HepG2 (cell line): ENCODE measurements around the gene PALS1. TPM values are rescaled to one million over a fixed set of nuclear protein-coding genes. Genes with fewer than 3 reads are reported as not detected.

Experiments used
- ATAC-seq: fragments of 200-7000 bp; cut with Tn5 transposase; 3 replicates; pipeline ENCODE4 v1.9.1; 2020; ENCODE audit warnings: mild to moderate bottlenecking, moderate library complexity
- BruUV-seq: library from RNA; stranded (reverse); fragments of 400-500 nt; replicated peaks from 2 replicates; lab custom pipeline; 2021; lab: Mats Ljungman, UMichigan
- CTCF ChIA-PET: fragments of 300-600 bp; formaldehyde crosslinking; extraction: SDS; loops from one replicate; lab custom pipeline; 2021; ENCODE audit warnings: low total read pairs, inconsistent platforms, low intra/inter-chr PET ratio; lab: Yijun Ruan, JAX
- POLR2A ChIA-PET: fragments of 350-600 bp; sonication (Branson Sonifier 250); formaldehyde crosslinking; loops from one replicate; lab custom pipeline; 2020; ENCODE audit warnings: antibody characterized with exemption, inconsistent platforms; lab: Yijun Ruan, JAX
- DNase-seq: peaks from one replicate; pipeline ENCODE4 v3.0.0-alpha.2; 2015; ENCODE audit warnings: low spot score
- FAIRE-seq: peaks from 3 replicates; lab custom pipeline; 2011; peaks lifted over from hg19 to GRCh38; lab: Jason Lieb, UNC
- H2AFZ ChIP-seq: one replicate; pipeline ENCODE4 v1.6.1; 2011; ENCODE audit warnings: low read length, inconsistent platforms
- H3K27ac ChIP-seq: fragments of 300-600 bp; 3 replicates; pipeline ENCODE4 v1.8.0; 2011; ENCODE audit warnings: mixed run types, mild to moderate bottlenecking, mixed read lengths, low read length, inconsistent platforms; ENCODE audit not compliant: insufficient read depth; ENCODE audit errors: extremely low read length
- H3K27me3 ChIP-seq, 2 experiments: fragments of 200-600 bp in 1 of 2; 2 replicates in 1 of 2; 3 replicates in 1 of 2; pipeline versions ENCODE4 v1.6.0 to v1.8.0; 2011; ENCODE audit warnings: low read length in 2 of 2, mild to moderate bottlenecking in 2 of 2, moderate library complexity in 2 of 2, inconsistent platforms in 1 of 2; ENCODE audit not compliant: insufficient read depth in 2 of 2, control insufficient read depth in 1 of 2
- H3K36me3 ChIP-seq, 2 experiments: fragments of 200-600 bp in 1 of 2; replicated peaks in 1 of 2; 2 replicates in 1 of 2; 3 replicates in 1 of 2; pipeline versions ENCODE4 v1.5.1 to v1.8.0; 2011; ENCODE audit warnings: low read length in 2 of 2, inconsistent platforms in 1 of 2; ENCODE audit not compliant: insufficient read depth in 2 of 2, control insufficient read depth in 1 of 2
- H3K4me1 ChIP-seq: 2 replicates; pipeline ENCODE4 v1.5.1; 2012; ENCODE audit warnings: low read length, inconsistent platforms; ENCODE audit not compliant: insufficient read depth
- H3K4me2 ChIP-seq: 2 replicates; pipeline ENCODE4 v1.6.0; 2011; ENCODE audit warnings: low read depth, low read length, inconsistent platforms
- H3K4me3 ChIP-seq, 3 experiments: fragments of 200-600 bp in 1 of 3; sonication (generic), shearing (Covaris generic) in 1 of 3; replicated peaks in 1 of 3; 2 replicates each; pipeline ENCODE4 v1.5.1; 2011 to 2016; ENCODE audit warnings: low read length in 3 of 3, inconsistent platforms in 2 of 3, low read depth in 2 of 3, mild to moderate bottlenecking in 2 of 3, control low read depth in 1 of 3, mixed read lengths in 1 of 3; ENCODE audit not compliant: insufficient read depth in 1 of 3
- H3K79me2 ChIP-seq: one replicate; pipeline ENCODE4 v1.6.1; 2011; ENCODE audit warnings: low read length, inconsistent platforms; ENCODE audit not compliant: insufficient read depth
- H3K9ac ChIP-seq: 2 replicates; pipeline ENCODE4 v1.6.0; 2011; ENCODE audit warnings: mild to moderate bottlenecking, low read depth, low read length, inconsistent platforms; ENCODE audit not compliant: insufficient read depth
- H3K9me3 ChIP-seq: 2 replicates; pipeline ENCODE4 v1.5.1; 2012; ENCODE audit warnings: mild to moderate bottlenecking, low read length
- H4K20me1 ChIP-seq: 2 replicates; pipeline ENCODE4 v1.6.0; 2011; ENCODE audit warnings: inconsistent platforms, mild to moderate bottlenecking, low read length, moderate library complexity; ENCODE audit not compliant: insufficient read depth
- FIP1L1 ChIP-seq: fragments of 200-400 bp; formaldehyde crosslinking; IDR thresholded peaks from 2 replicates; pipeline ENCODE4 v1.6.1; 2018; ENCODE audit warnings: low read depth, mild to moderate bottlenecking, low read length, moderate library complexity, borderline replicate concordance; ENCODE audit not compliant: insufficient read depth
- NPAS2 ChIP-seq: sonication (generic); formaldehyde crosslinking; IDR thresholded peaks from 2 replicates; pipeline ENCODE4 v1.8.0; 2022; ENCODE audit warnings: mild to moderate bottlenecking, missing genetic modification reagents, borderline replicate concordance
- SALL2 ChIP-seq: sonication (generic); formaldehyde crosslinking; IDR thresholded peaks from 2 replicates; pipeline ENCODE4 v1.8.1; 2023; ENCODE audit warnings: mild to moderate bottlenecking, missing genetic modification reagents, inconsistent platforms
- SNAI1 ChIP-seq: sonication (generic); formaldehyde crosslinking; IDR thresholded peaks from 2 replicates; pipeline ENCODE4 v1.5.0; 2020; ENCODE audit warnings: mild to moderate bottlenecking, missing genetic modification reagents, borderline replicate concordance
- ZBTB34 ChIP-seq: sonication (generic); formaldehyde crosslinking; IDR thresholded peaks from 2 replicates; pipeline ENCODE4 v1.8.0; 2022; ENCODE audit warnings: mild to moderate bottlenecking, missing genetic modification reagents
- ZBTB8A ChIP-seq: sonication (generic); formaldehyde crosslinking; IDR thresholded peaks from 2 replicates; pipeline ENCODE4 v1.4.0; 2020; ENCODE audit warnings: mild to moderate bottlenecking, low read depth, missing genetic modification reagents, borderline replicate concordance
- ZSCAN22 ChIP-seq: sonication (generic); formaldehyde crosslinking; IDR thresholded peaks from 2 replicates; pipeline ENCODE4 v1.4.0; 2020; ENCODE audit warnings: mild to moderate bottlenecking, missing genetic modification reagents
- WGBS: methylation state at CpG from one replicate; pipeline ENCODE4 v1.1.6; 2017; ENCODE audit warnings: low lambda C conversion rate; 5-methylcytosine and 5-hydroxymethylcytosine counted together
- in situ Hi-C: cut with HindIII; loops from 2 replicates; pipeline ENCODE4 v1.10.0; 2017; ENCODE audit warnings: low pct_unique_long_range_greater_than_20kb; ENCODE audit not compliant: extremely low pct_ligation_motif_present
- intact Hi-C: fragments of 100-400 bp; cut with micrococcal nuclease; formaldehyde crosslinking; loops from one replicate; pipeline ENCODE4 v1.10.0; 2022; ENCODE audit not compliant: unreplicated experiment
- polyA plus RNA-seq, 8 experiments: library from polyadenylated mRNA; depleted of rRNA in 3 of 8; stranded (reverse) in 7 of 8; unstranded in 1 of 8; fragments of >200 nt; fragmentation: Illumina TruSeq in 4 of 8; extraction: Trizol in 4 of 8; gene quantifications; 2 replicates each; pipeline versions ENCODE4 v1.2.1 to v1.2.3, GENCODE V29; 2011 to 2016; ENCODE audit warnings: low read depth in 4 of 8, missing spikeins in 1 of 8, mixed read lengths in 1 of 8; ENCODE audit not compliant: insufficient read depth in 1 of 8
- total RNA-seq, 5 experiments: library from RNA; depleted of rRNA; stranded (reverse); fragments of >200 nt; fragmentation: Illumina TruSeq; extraction: Trizol; gene quantifications; 2 replicates each; pipeline ENCODE4 v1.2.3, GENCODE V29; 2016; ENCODE audit warnings: low read depth in 1 of 5

Gene PALS1
- total and polyA plus RNA-seq, 2 of the 13 experiments (the other 11 are each of a cell fraction or from before 2014, with no cell fraction given), result 8.8 to 20.0 TPM

- TF ChIP-seq SALL2, result no peak
Measured at GRCh38 chr14:67191768-67192290, 49.4 kb upstream of the PALS1 start (continued).

DNA sequence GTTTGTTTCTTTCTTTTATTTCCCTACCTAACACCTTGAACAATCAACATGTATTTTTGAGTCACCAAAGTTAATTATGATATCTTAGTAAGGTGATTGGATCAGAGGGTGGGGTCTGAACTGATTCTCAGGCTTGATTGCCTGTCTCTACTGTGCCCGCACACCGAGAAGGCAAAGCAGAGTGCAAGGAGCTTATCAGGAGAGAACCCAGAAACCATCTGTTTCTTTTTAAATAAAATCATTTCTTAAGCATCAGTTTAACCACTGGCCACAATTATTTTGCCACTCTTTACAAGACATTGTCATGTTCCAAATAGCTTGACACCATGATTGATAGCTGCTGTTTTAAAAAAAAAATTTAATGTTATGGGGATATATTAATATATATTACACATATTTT is 48.9 kb upstream of the PALS1 start:
- FAIRE-seq (no peak), DNase-seq (no peak), ATAC-seq (no peak)
- Histone ChIP-seq H2AFZ (no peak overlapping the region), H3K9ac (no peak overlapping the region), H3K27me3 (no peaks in the 10 kb centered on the region), H3K4me2 (no peak overlapping the region), H3K9me3 (no peaks in the 10 kb centered on the region), H4K20me1 (no peaks in the 10 kb centered on the region), H3K4me3 (no peak overlapping the region), H3K36me3 (no peaks in the 10 kb centered on the region), H3K4me1 (peaks cover 7% of the 10 kb centered on the region), H3K79me2 (no peaks in the 10 kb centered on the region), H3K27ac (no peak overlapping the region)
- ChIA-PET CTCF (no interaction called here), POLR2A (no interaction called here)
- BruUV-seq, result no TSS peak
- intact Hi-C loops, result no loop called here
- 83% methylated on average over 2 of the region's 2 CpGs for WGBS
- no peak for TF ChIP-seq ZBTB34 (CRISPR knock-in tag)
- TF ChIP-seq NPAS2 (CRISPR knock-in tag), result no peak
- no peak for TF ChIP-seq ZBTB8A (CRISPR knock-in tag)
- in situ Hi-C loops, result no loop called here

DNA sequence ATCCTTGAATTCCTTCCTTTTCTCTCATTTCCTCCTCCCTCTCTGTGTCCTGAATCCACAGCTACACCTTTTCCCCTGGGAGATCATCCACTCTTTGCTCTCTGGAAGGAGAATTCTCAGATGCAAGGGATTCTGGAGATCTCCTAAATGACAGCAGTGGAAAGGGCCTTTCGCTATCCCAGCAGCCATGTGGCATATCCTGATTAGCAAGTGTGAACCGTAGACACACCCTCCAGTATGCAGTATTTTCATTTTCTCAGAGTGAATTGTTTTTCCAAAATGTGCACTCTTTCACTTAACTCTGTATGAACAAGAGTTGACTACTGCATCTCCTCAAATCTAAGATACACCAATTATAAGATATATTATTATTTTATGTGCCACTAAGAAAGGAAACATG is 46.0 kb upstream of the PALS1 start:
- no peak overlapping the region for H2AFZ ChIP-seq
- H3K9ac ChIP-seq, result no peak overlapping the region
- WGBS, result 82% methylated on average over 2 of the region's 2 CpGs
- ChIA-PET POLR2A (no interaction called here), CTCF (no interaction called here)
- no peak for FAIRE-seq
- no TSS peak for BruUV-seq
- H3K4me1 ChIP-seq, result no peaks in the 10 kb centered on the region
- no peak for DNase-seq
- no peaks in the 10 kb centered on the region for H3K79me2 ChIP-seq
- H3K27me3 ChIP-seq, result no peaks in the 10 kb centered on the region
- ATAC-seq, result no peak
- H3K4me3 ChIP-seq, result no peak overlapping the region
- H3K4me2 ChIP-seq, result no peak overlapping the region
- H3K36me3 ChIP-seq, result no peaks in the 10 kb centered on the region
- no peaks in the 10 kb centered on the region for H4K20me1 ChIP-seq
- no peak overlapping the region for H3K27ac ChIP-seq
- in situ Hi-C loops (no loop called here), intact Hi-C loops (no loop called here)
- H3K9me3 ChIP-seq, result no peaks in the 10 kb centered on the region
- TF ChIP-seq SNAI1 (CRISPR knock-in tag), result no peak
- no peak for TF ChIP-seq FIP1L1
- no peak for TF ChIP-seq ZSCAN22 (CRISPR knock-in tag)
